ENCODE data around the gene UBE2D2. TPM values are rescaled to one million over a fixed set of nuclear protein-coding genes. Genes with fewer than 3 reads are reported as not detected.

Gene UBE2D2
- polyA plus RNA-seq, 1 donor from 2014 or later, result 118 TPM

DNA sequence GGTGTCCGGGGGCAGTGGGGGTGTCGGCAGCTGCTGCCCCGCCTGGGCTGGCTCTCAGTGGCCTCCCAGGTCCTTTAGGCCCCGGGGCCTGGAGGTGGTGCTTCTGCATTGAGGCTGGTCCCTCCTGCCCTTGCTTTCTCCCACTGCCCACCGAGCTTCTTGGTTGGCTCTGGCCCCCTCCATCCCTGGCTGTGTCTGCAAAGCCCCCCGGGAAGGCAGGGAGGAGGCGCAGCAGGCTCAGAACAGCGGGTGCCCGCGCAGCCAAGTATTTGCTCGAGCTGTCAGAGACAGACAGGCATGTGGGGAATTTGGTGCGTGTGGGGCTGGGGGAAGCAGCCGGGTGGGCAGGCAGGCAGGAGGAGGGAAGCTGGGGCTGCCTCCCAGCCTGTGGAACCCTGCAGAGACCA lies 98.6 kb downstream of the UBE2D2 start:
- H3K36me3 ChIP-seq (ENCODE audit: insufficient read depth, low read length), result no peaks in the 10 kb centered on the region
- TF ChIP-seq EZH2 (IDR thresholded peaks at IDR 0.05; ENCODE audit: borderline replicate concordance, insufficient read depth, low read length, poor library complexity, severe bottlenecking) (no peak), POLR2AphosphoS5 (IDR thresholded peaks at IDR 0.05) (peak; percentile 28), RAD21 (conservative IDR thresholded peaks at IDR 0.05) (no peak), EP300 (conservative IDR thresholded peaks at IDR 0.05; ENCODE audit: poor library complexity, severe bottlenecking) (peak; percentile 17)
- TF ChIP-seq, protein P1, sequence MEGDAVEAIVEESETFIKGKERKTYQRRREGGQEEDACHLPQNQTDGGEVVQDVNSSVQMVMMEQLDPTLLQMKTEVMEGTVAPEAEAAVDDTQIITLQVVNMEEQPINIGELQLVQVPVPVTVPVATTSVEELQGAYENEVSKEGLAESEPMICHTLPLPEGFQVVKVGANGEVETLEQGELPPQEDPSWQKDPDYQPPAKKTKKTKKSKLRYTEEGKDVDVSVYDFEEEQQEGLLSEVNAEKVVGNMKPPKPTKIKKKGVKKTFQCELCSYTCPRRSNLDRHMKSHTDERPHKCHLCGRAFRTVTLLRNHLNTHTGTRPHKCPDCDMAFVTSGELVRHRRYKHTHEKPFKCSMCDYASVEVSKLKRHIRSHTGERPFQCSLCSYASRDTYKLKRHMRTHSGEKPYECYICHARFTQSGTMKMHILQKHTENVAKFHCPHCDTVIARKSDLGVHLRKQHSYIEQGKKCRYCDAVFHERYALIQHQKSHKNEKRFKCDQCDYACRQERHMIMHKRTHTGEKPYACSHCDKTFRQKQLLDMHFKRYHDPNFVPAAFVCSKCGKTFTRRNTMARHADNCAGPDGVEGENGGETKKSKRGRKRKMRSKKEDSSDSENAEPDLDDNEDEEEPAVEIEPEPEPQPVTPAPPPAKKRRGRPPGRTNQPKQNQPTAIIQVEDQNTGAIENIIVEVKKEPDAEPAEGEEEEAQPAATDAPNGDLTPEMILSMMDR (IDR thresholded peaks at IDR 0.05; ENCODE audit: poor library complexity, severe bottlenecking), result no peak
- TF ChIP-seq, protein P2, sequence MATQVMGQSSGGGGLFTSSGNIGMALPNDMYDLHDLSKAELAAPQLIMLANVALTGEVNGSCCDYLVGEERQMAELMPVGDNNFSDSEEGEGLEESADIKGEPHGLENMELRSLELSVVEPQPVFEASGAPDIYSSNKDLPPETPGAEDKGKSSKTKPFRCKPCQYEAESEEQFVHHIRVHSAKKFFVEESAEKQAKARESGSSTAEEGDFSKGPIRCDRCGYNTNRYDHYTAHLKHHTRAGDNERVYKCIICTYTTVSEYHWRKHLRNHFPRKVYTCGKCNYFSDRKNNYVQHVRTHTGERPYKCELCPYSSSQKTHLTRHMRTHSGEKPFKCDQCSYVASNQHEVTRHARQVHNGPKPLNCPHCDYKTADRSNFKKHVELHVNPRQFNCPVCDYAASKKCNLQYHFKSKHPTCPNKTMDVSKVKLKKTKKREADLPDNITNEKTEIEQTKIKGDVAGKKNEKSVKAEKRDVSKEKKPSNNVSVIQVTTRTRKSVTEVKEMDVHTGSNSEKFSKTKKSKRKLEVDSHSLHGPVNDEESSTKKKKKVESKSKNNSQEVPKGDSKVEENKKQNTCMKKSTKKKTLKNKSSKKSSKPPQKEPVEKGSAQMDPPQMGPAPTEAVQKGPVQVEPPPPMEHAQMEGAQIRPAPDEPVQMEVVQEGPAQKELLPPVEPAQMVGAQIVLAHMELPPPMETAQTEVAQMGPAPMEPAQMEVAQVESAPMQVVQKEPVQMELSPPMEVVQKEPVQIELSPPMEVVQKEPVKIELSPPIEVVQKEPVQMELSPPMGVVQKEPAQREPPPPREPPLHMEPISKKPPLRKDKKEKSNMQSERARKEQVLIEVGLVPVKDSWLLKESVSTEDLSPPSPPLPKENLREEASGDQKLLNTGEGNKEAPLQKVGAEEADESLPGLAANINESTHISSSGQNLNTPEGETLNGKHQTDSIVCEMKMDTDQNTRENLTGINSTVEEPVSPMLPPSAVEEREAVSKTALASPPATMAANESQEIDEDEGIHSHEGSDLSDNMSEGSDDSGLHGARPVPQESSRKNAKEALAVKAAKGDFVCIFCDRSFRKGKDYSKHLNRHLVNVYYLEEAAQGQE (IDR thresholded peaks at IDR 0.05; ENCODE audit: borderline replicate concordance), result no peak
- H3K9ac ChIP-seq (ENCODE audit: low read length), result peak overlapping the region; percentile 46
- peak overlapping the region; percentile 45 for H3K4me3 ChIP-seq (ENCODE audit: low read length)
- H2AFZ ChIP-seq (ENCODE audit: low read depth, low read length), result no peak overlapping the region
- H3K79me2 ChIP-seq (replicated peaks; ENCODE audit: insufficient read depth, low read length), result peaks cover 47% of the 10 kb centered on the region
- peak overlapping the region; percentile 45 for H3K27ac ChIP-seq (ENCODE audit: low read length)
- H3K9me2 ChIP-seq (ENCODE audit: insufficient read depth, low read length), result no peaks in the 10 kb centered on the region
- no peaks in the 10 kb centered on the region for H3F3A ChIP-seq (ENCODE audit: insufficient read depth, low read length, poor library complexity, severe bottlenecking)
- H3K9me3 ChIP-seq (ENCODE audit: low read length), result no peaks in the 10 kb centered on the region
- H3K27me3 ChIP-seq (ENCODE audit: insufficient read depth, low read depth, low read length), result no peaks in the 10 kb centered on the region
- H3K4me2 ChIP-seq (ENCODE audit: low read length), result no peak overlapping the region
- H4K20me1 ChIP-seq (ENCODE audit: insufficient read depth), result no peaks in the 10 kb centered on the region

DNA sequence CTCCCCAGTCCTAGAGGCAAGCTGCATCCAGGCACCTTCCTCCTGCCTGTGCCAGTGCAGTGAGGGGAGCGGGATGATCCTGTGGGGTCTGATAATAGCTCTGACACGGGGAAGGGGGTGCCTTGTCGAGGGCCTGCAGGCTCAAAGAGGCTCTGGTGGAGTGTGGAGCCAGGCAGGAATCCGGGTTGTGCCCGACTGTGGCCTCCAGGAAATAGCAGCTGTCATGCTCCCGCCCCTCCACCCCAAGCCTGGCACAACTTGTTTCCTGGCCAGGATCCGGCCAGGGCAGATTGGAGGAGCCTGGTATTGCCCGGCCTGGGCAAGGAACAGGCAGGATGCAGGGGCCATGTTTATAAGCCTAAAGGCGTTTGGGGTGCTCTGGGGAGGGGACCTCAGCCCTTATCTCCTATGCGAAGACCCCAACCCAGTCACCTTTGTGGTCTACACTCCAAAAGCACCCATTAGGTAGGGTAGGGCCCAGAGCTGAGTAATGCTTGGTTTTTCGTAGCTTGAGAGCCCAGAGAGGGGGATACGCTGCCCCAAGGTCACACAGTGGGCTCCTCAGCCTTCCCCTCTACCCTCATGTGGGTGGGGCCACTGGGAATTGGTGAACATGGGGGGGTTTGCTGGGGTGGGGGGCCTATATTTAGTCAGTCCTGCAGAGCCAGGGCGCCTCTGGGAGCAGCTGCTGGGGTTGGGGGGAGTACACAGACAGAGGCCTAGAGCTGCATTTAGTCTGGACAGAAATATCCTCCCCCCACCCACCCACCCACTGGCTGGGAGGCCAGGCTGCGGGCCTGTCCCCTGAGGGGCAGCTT lies 99.2 kb downstream of the UBE2D2 start:
- Histone ChIP-seq H3K9me3 (ENCODE audit: low read length) (no peaks in the 10 kb centered on the region), H3K27me3 (ENCODE audit: insufficient read depth, low read depth, low read length) (no peaks in the 10 kb centered on the region), H3K4me2 (ENCODE audit: low read length) (no peak overlapping the region), H3K79me2 (replicated peaks; ENCODE audit: insufficient read depth, low read length) (peaks cover 47% of the 10 kb centered on the region), H3K4me3 (ENCODE audit: low read length) (peak overlapping the region; percentile 45), H3F3A (ENCODE audit: insufficient read depth, low read length, poor library complexity, severe bottlenecking) (no peaks in the 10 kb centered on the region), H2AFZ (ENCODE audit: low read depth, low read length) (no peak overlapping the region), H3K9ac (ENCODE audit: low read length) (peak overlapping the region; percentile 46), H3K27ac (ENCODE audit: low read length) (peak overlapping the region; percentile 45), H3K9me2 (ENCODE audit: insufficient read depth, low read length) (no peaks in the 10 kb centered on the region), H3K36me3 (ENCODE audit: insufficient read depth, low read length) (no peaks in the 10 kb centered on the region), H4K20me1 (ENCODE audit: insufficient read depth) (no peaks in the 10 kb centered on the region)
- TF ChIP-seq, protein P1 (IDR thresholded peaks at IDR 0.05; ENCODE audit: poor library complexity, severe bottlenecking), result no peak
- no peak for TF ChIP-seq EP300 (conservative IDR thresholded peaks at IDR 0.05; ENCODE audit: poor library complexity, severe bottlenecking)
- TF ChIP-seq TAF1 (IDR thresholded peaks at IDR 0.05; ENCODE audit: low read depth), result no peak
- no peak for TF ChIP-seq SMC3 (conservative IDR thresholded peaks at IDR 0.05; ENCODE audit: poor library complexity)
- TF ChIP-seq POLR2AphosphoS5 (IDR thresholded peaks at IDR 0.05), result no peak
- no peak for TF ChIP-seq RAD21 (conservative IDR thresholded peaks at IDR 0.05)
- TF ChIP-seq MXI1 (conservative IDR thresholded peaks at IDR 0.05; ENCODE audit: poor library complexity, severe bottlenecking), result no peak
- no peak for TF ChIP-seq EZH2 (IDR thresholded peaks at IDR 0.05; ENCODE audit: borderline replicate concordance, insufficient read depth, low read length, poor library complexity, severe bottlenecking)
- TF ChIP-seq, protein P2 (IDR thresholded peaks at IDR 0.05; ENCODE audit: borderline replicate concordance), result no peak
